ENCODE results near the gene SCUBE1.

Gene SCUBE1

GRCh38 chr22:43370036-43370435 is 26.9 kb upstream of the SCUBE1 start:
- Histone ChIP-seq H3K9me3 (ENCODE audit: low read length) (no peaks in the 10 kb centered on the region), H4K20me1 (ENCODE audit: insufficient read depth, low read length) (no peaks in the 10 kb centered on the region), H3K9me2 (ENCODE audit: low read depth, low read length) (no peaks in the 10 kb centered on the region), H3K36me3 (ENCODE audit: insufficient read depth, low read length) (no peaks in the 10 kb centered on the region; the same call in 1 of the 2 replicates), H3F3A (ENCODE audit: insufficient read depth, low read length) (no peaks in the 10 kb centered on the region), H2AFZ (ENCODE audit: low read length) (no peak overlapping the region), H3K79me2 (ENCODE audit: insufficient read depth, low read length) (no peaks in the 10 kb centered on the region), H3K27ac (ENCODE audit: low read depth, low read length, poor library complexity, severe bottlenecking) (no peak overlapping the region), H3K27me3 (ENCODE audit: insufficient read depth, low read length) (no peaks in the 10 kb centered on the region), H3K4me3 (ENCODE audit: low read depth, low read length, poor library complexity, severe bottlenecking) (no peak overlapping the region), H3K4me1 (ENCODE audit: insufficient read depth, low read length, severe bottlenecking) (no peaks in the 10 kb centered on the region), H3K9ac (ENCODE audit: low read length) (no peak overlapping the region), H3K4me2 (ENCODE audit: low read length) (no peak overlapping the region)
- TF ChIP-seq CTCF (IDR thresholded peaks at IDR 0.05; ENCODE audit: low read length) (no peak), EZH2 (IDR thresholded peaks at IDR 0.05; ENCODE audit: borderline replicate concordance, low read length) (no peak)

GRCh38 chr22:43365715-43366440 is 22.7 kb upstream of the SCUBE1 start:
- no peak overlapping the region for H3K9ac ChIP-seq (ENCODE audit: low read length)
- H3K79me2 ChIP-seq (ENCODE audit: insufficient read depth, low read length) = no peaks in the 10 kb centered on the region
- no peak overlapping the region for H3K4me3 ChIP-seq (ENCODE audit: low read depth, low read length, poor library complexity, severe bottlenecking)
- H3K9me2 ChIP-seq (ENCODE audit: low read depth, low read length) = no peaks in the 10 kb centered on the region
- H3K36me3 ChIP-seq (ENCODE audit: insufficient read depth, low read length) = no peaks in the 10 kb centered on the region; the same call in 1 of the 2 replicates
- no peaks in the 10 kb centered on the region for H4K20me1 ChIP-seq (ENCODE audit: insufficient read depth, low read length)
- H3K9me3 ChIP-seq (ENCODE audit: low read length) = no peaks in the 10 kb centered on the region
- H2AFZ ChIP-seq (ENCODE audit: low read length) = no peak overlapping the region
- TF ChIP-seq CTCF (IDR thresholded peaks at IDR 0.05; ENCODE audit: low read length) (no peak), EZH2 (IDR thresholded peaks at IDR 0.05; ENCODE audit: borderline replicate concordance, low read length) (no peak)
- H3F3A ChIP-seq (ENCODE audit: insufficient read depth, low read length) = no peaks in the 10 kb centered on the region
- H3K4me1 ChIP-seq (ENCODE audit: insufficient read depth, low read length, severe bottlenecking) = no peaks in the 10 kb centered on the region
- H3K4me2 ChIP-seq (ENCODE audit: low read length) = no peak overlapping the region
- no peak overlapping the region for H3K27ac ChIP-seq (ENCODE audit: low read depth, low read length, poor library complexity, severe bottlenecking)
- no peaks in the 10 kb centered on the region for H3K27me3 ChIP-seq (ENCODE audit: insufficient read depth, low read length)

GRCh38 chr22:43364169-43364435 is 20.9 kb upstream of the SCUBE1 start:
- Histone ChIP-seq H3K79me2 (ENCODE audit: insufficient read depth, low read length) (no peaks in the 10 kb centered on the region), H3K4me1 (ENCODE audit: insufficient read depth, low read length, severe bottlenecking) (no peaks in the 10 kb centered on the region), H3K9ac (ENCODE audit: low read length) (no peak overlapping the region), H3K9me2 (ENCODE audit: low read depth, low read length) (no peaks in the 10 kb centered on the region), H3F3A (ENCODE audit: insufficient read depth, low read length) (no peaks in the 10 kb centered on the region), H3K4me2 (ENCODE audit: low read length) (no peak overlapping the region), H4K20me1 (ENCODE audit: insufficient read depth, low read length) (no peaks in the 10 kb centered on the region), H3K9me3 (ENCODE audit: low read length) (no peaks in the 10 kb centered on the region), H3K36me3 (ENCODE audit: insufficient read depth, low read length) (no peaks in the 10 kb centered on the region; the same call in 1 of the 2 replicates), H3K4me3 (ENCODE audit: low read depth, low read length, poor library complexity, severe bottlenecking) (no peak overlapping the region), H3K27me3 (ENCODE audit: insufficient read depth, low read length) (no peaks in the 10 kb centered on the region), H3K27ac (ENCODE audit: low read depth, low read length, poor library complexity, severe bottlenecking) (no peak overlapping the region), H2AFZ (ENCODE audit: low read length) (no peak overlapping the region)
- no peak for TF ChIP-seq EZH2 (IDR thresholded peaks at IDR 0.05; ENCODE audit: borderline replicate concordance, low read length)
- TF ChIP-seq CTCF (IDR thresholded peaks at IDR 0.05; ENCODE audit: low read length) = no peak

Measured in OCI-LY1 (cell line).